HG03196 (cell line): ENCODE measurements around the gene FOXJ2.
"Not testable (repeated sequence)": the region's sequence is repeated elsewhere in the genome, so short reads cannot be mapped to it uniquely, and the experiment has no call there.

ENCODE experiments used
- ATAC-seq: cut with Tn5 transposase; IDR thresholded peaks from one replicate; pipeline ENCODE4 v1.9.1; 2021; ENCODE audit not compliant: unreplicated experiment

Gene FOXJ2

DNA sequence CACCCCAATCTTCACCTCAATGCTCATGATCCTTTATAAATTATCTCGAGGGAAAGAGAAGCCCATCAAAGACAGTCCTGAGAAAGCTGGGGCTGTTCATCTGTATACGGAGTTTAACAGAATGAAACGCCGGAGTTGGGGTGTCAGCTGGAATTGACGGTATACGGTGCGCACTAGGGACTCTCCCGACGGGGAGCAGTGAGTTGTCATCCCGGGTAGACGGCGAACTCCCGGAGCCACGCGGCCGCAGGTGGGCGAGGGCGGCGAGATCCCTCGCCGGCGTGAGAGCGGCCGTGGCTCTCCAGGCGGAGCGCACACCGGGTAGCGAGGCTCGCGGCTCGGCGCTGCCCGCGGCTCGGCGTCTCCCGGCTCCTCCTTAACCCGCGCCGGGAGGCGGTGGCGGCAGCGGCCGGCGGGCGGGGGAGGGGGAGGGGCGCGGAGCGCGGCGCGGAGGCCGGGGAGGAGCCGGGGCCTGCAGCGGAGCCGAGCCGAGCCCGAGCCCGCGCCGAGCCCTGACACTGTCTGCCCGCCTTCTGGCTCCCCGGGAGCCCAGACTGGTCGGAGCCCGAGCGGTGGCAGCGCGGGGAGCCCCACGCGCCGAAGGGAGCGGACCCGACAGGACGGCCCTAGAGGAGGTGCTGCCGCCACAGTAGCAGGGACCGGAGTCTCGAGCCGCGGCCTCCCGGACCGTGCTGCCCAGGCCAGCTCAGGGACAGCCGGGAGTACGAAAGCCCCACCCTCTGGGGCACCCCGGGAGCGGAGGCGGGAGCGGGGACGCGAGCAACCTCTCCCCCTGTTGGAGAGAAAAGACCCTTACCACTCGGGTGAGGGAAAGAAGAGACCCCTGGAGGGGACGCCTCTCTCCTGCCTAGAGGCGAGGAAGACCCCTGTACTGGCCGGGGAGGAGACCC lies at the start of gene FOXJ2:
Gene FOXJ2, plus strand, starts transcription at position 475 of the 911 bp plus-strand sequence. CDS start 7,117 bp downstream, outside the sequence.
- ATAC-seq = peak; percentile 55

GRCh38 chr12:7983019-7983418 lies 49.5 kb upstream of the FOXJ2 start:
- ATAC-seq = not testable (repeated sequence)

GRCh38 chr12:7983460-7983859 lies 49.1 kb upstream of the FOXJ2 start:
- not testable (repeated sequence) for ATAC-seq

- no peak for ATAC-seq
Measured at GRCh38 chr12:7984900-7985299, 47.6 kb upstream of the FOXJ2 start.

DNA sequence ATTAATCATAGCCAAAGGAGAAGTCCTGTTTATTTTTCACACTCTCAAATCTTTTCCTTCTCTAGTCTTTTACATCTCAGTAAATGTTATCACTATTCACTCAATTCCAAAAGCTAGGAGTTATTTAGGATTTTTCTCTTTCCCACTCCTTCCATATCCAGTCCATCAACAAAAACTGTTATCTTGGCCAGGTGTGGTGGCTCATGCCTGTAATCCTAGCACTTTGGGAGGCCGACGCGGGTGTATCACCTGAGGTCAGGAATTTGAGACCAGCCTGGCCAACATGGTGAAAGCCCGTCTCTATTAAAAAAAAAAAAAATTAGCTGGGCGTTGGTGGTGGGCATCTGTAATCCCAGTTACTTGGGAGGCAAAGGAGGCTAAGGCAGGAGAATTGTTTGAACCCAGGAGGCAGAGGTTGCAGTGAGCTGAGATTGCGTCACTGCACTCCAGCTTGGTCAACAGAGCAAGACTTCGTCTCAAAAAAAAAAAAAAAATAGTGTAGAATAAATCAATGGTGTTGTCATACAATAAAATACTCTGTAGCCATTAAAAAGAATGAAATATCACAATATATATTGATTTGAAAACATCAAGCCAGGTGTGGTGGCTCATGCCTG lies 46.6 kb upstream of the FOXJ2 start:
- no peak for ATAC-seq

GRCh38 chr12:7989827-7990491 lies 42.6 kb upstream of the FOXJ2 start:
- ATAC-seq = no peak

DNA sequence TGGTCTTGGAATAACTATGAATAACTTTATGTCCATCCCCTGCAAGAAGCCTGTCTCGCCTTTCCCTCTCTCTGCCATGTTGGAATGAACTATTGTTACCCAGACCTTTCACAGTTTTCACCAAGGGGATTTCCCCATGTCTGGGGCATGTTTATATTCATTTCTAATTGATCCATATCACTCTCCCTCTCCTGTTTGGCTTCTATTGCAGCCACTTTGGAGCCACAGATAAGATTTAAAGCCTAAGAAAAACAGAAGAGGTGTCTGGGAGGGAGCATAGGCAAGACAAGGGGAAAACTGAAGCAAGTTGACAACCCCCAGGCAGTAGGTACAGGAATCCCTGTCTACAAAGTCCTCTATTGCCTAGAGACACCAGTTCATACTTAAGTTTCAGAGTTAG lies 41.0 kb upstream of the FOXJ2 start:
- no peak for ATAC-seq

DNA sequence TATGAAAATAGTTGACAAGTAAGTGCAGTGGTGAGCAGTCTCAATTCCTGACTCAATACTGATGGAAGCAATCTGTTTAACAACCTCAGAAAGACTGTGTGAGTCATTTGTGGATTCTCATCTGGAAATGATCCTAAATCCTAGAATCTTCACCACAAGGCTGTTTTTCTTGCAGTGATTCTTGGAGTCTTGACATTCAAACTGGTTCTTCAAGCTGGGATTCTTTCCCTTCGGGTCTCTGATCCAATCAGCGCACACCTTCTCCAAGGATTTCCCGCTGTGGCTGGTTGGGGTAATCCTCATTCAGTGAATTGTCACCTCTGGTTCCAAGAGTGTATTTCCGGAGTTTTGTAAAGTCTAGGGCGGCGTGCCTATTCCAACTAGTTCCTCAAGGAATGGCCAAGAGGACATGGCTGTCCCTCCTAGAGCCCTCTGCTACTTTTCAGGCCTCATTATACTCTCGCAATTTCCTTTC lies 37.7 kb upstream of the FOXJ2 start:
- peak; percentile 7 for ATAC-seq

DNA sequence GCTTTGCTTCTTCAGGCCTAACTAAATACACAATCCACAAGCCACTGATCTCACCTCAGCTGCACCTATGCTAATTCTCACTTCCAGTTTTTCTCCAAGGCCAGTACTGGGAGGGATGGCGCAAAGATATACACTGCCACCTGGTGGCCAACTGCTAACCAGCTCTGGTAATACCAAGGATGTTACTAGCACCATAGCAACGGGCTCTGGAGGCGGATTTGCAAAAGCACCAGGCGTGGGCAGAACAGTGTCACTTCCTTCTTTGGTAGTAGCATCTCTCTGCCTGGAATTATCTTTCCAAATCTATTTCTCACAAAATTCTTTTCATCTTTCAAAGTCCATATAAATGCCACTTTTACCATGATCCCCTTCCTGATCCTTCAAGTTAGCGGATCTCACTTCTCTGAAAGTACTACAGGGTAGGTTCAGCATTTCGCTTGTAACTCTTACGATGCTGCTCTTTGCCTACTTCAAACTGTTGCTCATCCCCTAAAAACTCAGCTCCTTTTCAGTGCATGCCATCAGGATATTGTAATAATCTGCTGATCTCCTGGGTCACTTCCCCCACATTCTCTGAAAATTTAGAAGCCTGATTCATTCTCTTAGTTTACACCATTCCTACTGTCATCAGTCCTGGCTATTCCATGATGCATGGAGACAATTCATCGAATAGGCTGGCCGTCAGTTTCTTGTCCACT lies 37.1 kb upstream of the FOXJ2 start:
- peak; percentile 96 for ATAC-seq

DNA sequence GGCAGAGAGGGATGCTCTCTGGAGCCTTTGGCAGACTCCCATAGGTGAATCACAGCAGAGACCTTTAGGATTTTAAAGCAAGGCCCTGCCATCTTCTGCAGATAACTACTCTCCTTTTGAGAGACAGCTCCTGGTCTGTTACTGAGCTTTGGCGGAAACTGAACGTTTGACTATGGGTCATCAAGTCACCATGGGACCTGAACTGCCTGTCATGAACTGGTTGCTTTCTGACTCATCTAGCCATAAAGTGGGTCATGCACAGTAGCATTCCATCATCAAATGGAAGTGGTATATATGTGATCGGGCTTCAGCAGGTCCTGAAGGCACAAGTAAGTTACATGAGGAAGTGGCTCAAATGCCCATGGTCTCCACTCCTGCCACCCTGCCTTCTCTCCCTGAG lies 31.7 kb upstream of the FOXJ2 start:
- ATAC-seq = not testable (repeated sequence)

DNA sequence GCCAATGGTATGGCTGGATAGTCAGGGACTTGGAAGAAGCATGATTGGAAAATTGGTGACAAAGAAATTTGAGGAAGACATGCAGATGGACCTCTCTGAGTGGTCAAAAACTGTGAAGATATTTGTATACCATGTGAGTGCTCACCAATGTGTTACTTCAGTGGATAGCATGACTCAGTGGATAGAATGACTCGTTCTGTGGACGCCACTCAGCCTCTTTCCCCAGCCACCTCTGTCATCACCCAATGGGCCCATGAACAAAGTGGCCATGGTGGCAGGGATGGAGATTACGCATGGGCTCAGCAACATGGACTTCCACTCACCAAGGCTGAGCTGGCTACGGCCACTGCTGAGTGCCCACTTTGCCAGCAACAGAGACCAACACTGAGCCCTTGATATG lies 31.0 kb upstream of the FOXJ2 start:
- not testable (repeated sequence) for ATAC-seq

DNA sequence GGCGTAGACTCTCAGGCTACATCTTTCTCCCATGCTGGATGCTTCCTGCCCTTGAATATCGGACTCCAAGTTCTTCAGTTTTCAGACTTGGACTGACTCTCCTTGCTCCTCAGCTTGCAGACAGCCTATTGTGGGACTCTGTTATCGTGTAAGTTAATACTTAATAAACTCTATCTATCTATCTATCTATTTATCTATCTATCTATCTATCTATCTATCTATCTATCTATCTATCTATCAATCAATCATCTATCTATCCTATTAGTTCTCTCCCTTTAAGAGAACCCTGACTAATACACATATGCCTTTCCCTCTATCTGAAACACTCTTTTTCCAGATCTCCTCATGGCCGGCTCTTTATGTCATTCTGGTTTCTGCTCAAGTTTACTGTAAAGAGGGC lies 27.6 kb upstream of the FOXJ2 start:
- not testable (repeated sequence) for ATAC-seq

DNA sequence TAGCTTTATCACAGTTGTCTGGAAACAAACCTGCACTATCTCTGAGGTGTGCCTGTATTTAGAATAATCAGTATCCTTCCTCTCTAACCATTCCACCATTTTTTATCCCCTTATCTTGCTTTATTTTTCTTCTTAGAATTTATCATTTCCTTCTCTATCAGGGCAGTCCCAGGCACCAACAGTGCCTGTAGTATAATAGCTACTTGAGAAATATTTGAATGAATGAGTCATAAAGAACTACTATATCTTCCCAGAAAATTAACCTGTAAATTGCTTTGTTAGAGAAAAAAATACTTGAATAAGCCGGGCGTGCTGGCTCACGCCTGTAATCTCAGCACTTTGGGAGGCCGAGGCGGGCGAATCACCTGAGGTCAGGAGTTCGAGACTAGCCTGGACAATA lies 21.2 kb upstream of the FOXJ2 start:
- no peak for ATAC-seq

DNA sequence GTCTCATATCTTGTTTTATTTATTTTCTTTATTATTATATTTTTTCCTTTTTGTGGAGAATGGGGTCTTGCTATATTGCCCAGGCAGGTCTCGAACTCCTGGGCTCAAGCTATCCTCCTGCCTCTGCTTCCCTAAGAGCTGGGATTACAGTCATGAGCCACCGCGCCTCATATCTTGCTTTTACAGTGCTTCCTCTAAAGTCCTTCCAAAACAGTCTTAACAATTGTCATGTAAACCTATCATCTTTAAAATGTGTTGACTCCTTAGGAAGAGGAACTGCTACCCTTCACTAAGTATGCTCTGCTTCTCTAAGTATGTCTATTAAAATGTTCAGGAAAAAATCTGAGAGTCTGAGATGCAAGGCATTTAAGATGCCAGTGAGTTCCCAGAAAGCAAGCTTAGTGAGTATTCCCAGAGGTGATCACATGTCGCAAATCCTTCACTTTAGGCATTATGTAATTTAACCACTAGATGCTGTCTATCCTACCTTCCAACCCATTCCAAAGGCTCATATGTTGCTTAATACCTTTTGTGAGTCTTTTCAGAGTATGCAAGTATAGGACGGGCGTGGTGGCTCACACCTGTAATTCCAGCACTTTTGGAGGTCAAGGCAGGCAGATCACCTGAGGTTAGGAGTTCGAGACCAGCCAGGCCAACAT lies 19.7 kb upstream of the FOXJ2 start:
- no peak for ATAC-seq

DNA sequence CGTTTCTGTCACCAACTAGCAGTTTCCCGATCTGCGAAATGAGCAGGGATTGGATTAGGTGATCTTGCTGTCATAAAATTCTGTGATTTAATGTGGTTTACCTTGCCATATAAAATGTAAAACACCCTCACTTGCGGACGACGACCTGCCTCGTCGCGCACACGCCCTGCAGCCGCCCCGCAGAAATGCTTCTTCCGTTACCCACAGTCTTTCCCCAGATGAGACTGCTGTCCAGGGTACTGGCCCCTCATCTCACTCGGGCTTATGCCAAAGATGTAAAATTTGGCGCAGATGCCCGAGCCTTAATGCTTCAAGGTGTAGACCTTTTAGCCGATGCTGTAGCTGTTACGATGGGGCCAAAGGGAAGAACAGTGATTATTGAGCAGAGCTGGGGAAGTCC lies 17.7 kb upstream of the FOXJ2 start:
- ATAC-seq = no peak

GRCh38 chr12:8018213-8018612 lies 14.3 kb upstream of the FOXJ2 start:
- not testable (repeated sequence) for ATAC-seq

DNA sequence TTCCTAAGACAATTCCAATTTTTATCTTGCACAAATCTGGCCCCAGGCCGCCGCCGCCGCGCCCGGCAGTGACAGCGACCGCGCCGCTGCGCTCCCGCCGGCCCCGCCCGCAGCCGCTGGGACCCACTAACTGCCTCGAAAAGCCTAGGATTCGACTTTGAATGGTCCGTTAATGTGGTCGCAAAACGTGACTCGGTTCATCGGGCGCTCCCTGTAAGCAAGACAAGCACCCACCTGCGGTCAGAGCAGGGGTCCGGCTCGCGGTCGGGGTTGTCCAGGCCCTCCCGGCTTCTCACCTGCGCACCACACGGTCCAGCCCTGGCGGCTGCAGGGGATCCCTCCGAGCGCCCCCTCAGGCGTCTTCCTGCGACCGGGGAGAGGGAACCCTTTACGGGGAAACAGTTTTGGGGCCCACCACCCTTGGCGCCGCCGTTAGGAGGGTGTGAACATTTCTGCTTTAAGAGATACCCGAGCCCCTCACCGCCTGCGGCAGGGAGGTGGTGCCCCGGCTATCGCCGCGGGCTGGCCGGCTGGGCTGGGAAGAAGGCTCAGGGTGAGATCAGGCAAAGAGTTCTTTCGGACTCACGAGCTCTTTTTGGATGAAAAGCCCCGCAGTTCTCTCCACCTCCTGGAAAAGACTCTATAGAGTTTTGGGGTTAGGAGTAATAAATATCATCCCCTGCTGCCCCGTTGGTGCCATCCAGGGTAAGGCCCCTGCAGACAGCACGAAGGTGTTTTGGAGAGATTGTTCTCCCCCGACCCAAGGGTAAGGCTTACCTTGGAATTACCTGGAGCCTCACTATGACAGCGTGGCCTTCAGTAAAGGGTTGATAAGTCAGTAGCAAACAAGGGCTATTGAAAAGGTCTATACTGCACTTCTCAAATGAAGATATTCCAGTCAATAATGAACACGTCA lies 13.6 kb upstream of the FOXJ2 start:
- no peak for ATAC-seq

DNA sequence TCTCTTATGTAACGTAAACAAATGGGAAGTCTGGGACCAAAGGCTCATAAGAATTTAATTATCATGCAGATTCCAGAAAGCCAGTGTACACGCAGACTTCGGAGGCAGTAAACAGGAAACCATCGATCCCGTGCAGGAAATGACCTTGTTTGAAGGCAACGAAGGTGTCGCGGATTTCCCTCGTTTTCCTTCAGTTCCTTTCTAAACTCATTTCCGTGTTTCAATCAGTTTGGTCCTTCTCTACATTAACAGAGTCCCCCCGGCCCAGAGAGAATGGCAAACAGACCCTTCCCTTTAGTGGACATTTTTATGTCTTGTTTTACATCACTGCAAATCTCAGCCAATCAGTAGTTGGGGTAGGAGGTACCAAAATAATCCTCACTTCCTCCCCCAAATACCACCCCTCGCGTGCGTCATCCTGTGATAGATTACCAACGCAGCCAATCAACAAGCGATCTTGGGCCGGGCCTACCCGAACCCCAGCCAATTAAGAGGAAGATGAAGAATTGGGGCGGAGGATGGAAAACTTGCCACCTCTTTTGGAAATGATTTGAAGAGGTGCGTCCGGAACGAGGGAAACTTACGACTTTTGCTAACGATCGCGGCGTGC lies 6.1 kb upstream of the FOXJ2 start:
- peak; percentile 98 for ATAC-seq

- ATAC-seq = no peak
Measured at GRCh38 chr12:8027856-8028255, 4.7 kb upstream of the FOXJ2 start.
